Right lobe of liver (tissue), 6 donors: ENCODE measurements around the gene SHROOM2. TPM values are rescaled to one million over a fixed set of nuclear protein-coding genes. Genes with fewer than 3 reads are reported as not detected.

Experiments used
- ATAC-seq, 4 donors: fragments of 200-7000 bp; cut with Tn5 transposase; one replicate each; pipeline ENCODE4 v1.9.1; 2020; ENCODE audit warnings: mild to moderate bottlenecking in 4 of 4, moderate library complexity in 4 of 4
- DNase-seq, 3 donors: peaks; one replicate each; pipeline ENCODE4 v3.0.0-alpha.2; 2020
- H3K27ac ChIP-seq, 3 donors: fragments of 200-600 bp; one replicate each; pipeline ENCODE4 v1.8.0; 2022
- H3K27me3 ChIP-seq, 2 donors: fragments of 200-600 bp; one replicate each; pipeline ENCODE4 v1.8.0; 2022
- H3K36me3 ChIP-seq, 4 donors: fragments of 200-600 bp; sonication (generic) in 1 of 4; one replicate each; pipeline versions ENCODE4 v1.5.1 to v1.8.0; 2017 to 2022; ENCODE audit warnings: control low read depth in 1 of 4
- H3K4me1 ChIP-seq, 4 donors: fragments of 200-600 bp; sonication (generic) in 1 of 4; one replicate each; pipeline versions ENCODE4 v1.5.1 to v1.8.0; 2017 to 2022; ENCODE audit warnings: control low read depth in 1 of 4
- H3K4me3 ChIP-seq, 3 donors: fragments of 200-600 bp; one replicate each; pipeline ENCODE4 v1.8.0; 2022
- H3K9me3 ChIP-seq, 4 donors: fragments of 200-600 bp; sonication (generic) in 1 of 4; one replicate each; pipeline versions ENCODE4 v1.5.1 to v1.8.0; 2017 to 2022; ENCODE audit warnings: control low read depth in 1 of 4
- CTCF ChIP-seq, 4 donors: fragments of 200-600 bp in 3 of 4; fragments of 450-650 bp in 1 of 4; IDR thresholded peaks; one replicate each; pipeline versions ENCODE4 v1.5.1 to v1.8.0; 2016 to 2022; ENCODE audit warnings: antibody characterized with exemption in 4 of 4, mild to moderate bottlenecking in 2 of 4
- POLR2A ChIP-seq: fragments of 450-650 bp; IDR thresholded peaks from one replicate; pipeline ENCODE4 v1.6.1; 2017; ENCODE audit warnings: antibody characterized with exemption, mild to moderate bottlenecking
- WGBS: methylation state at CpG from one replicate; pipeline ENCODE4 v1.1.6; 2018; ENCODE audit warnings: low coverage, low lambda C conversion rate; ENCODE audit not compliant: insufficient coverage; ENCODE audit errors: missing lambda C conversion rate; 5-methylcytosine and 5-hydroxymethylcytosine counted together
- intact Hi-C, 2 donors: fragments of 100-400 bp; cut with DNase I; formaldehyde crosslinking; loops; one replicate each; pipeline versions ENCODE4 v1.11.2 to v1.14.1; 2022
- total RNA-seq, 6 experiments: library from RNA; depleted of rRNA in 2 of 6; stranded (reverse); fragments of >200 nt in 2 of 6; fragmentation: NEBNext Ultra II Directional in 3 of 6; extraction: Animal tissue kit (Norgen Biotek cat#: 25700) in 3 of 6; gene quantifications; one replicate each; pipeline versions ENCODE4 v1.1.0 to v1.2.4, GENCODE V29; 2016 to 2023
- donor health status: DM: no; HTN: yes; CAD: no.
- donor health status: DM: no; HTN: no; CAD: no.
- donor health status: DM: no; HTN: no; CAD: no.
- donor health status: DM: no; HTN: yes; CAD: no.
- donor health status: DM: no; HTN: yes; CAD: no.

SHROOM2 gene
- total RNA-seq, 6 experiments from 2014 or later: 3.6 to 7.5 (median 3.9) TPM

DNA sequence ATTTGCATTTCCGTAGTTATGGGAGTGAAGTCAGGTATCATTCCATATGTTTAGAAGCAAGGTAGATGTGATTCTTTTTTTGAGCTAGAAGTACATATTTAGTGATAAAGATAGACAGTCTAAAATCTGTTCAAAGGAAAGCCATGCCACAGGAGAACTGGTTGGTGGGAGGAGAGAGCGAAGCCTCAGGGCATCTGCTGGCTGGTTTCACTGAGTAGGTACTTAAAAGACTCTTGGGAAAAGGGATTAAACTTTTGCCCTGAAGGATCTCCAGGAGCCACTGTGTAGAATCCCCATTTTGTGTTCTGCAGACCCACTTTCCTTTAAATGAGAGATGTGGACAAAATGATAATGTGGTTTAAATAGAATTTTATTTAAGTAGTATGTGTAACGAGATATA is 89.6 kb downstream of the SHROOM2 start:
- no peak for ATAC-seq

DNA sequence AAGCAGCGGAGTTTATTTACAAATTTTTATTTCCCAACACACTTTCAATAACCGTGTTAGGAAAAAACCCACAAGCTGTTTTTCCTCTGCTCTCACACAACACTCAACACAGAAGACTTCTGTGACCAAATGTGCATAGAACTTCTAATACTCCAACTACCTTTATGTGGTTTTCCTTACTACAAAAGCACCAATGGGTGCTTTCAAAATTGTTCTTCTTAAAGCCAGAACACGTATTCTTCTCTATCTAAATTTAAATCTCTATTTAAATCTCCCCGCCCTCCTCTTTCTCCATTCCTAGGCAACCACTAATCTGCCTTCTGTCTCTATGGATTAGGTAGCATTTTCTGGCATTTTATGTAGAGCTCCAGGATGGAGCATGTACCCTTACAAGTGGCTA is 90.0 kb downstream of the SHROOM2 start:
- intact Hi-C loops: no loop called here
- ATAC-seq: no peak
- WGBS: 52% methylated on average over 4 of the region's 4 CpGs

More for the DNA sequence above, 89.6 kb downstream of the SHROOM2 start:
- Histone ChIP-seq H3K36me3 (no peaks in the 10 kb centered on the region), H3K27me3 (no peaks in the 10 kb centered on the region), H3K4me1 (no peaks in the 10 kb centered on the region), H3K27ac (no peak overlapping the region), H3K9me3 (no peaks in the 10 kb centered on the region), H3K4me3 (no peak overlapping the region)
- 64% methylated on average over 3 of the region's 3 CpGs for WGBS
- intact Hi-C loops: no loop called here
- TF ChIP-seq POLR2A (no peak), CTCF (IDR thresholded peaks at IDR 0.05) (no peak)
- no peak for DNase-seq

GRCh38 chrX:9878146-9878820 is 92.1 kb downstream of the SHROOM2 start:
- H3K4me3 ChIP-seq: no peak overlapping the region
- no peaks in the 10 kb centered on the region for H3K27me3 ChIP-seq
- DNase-seq (no peak), ATAC-seq (no peak)
- TF ChIP-seq CTCF (IDR thresholded peaks at IDR 0.05): no peak
- TF ChIP-seq POLR2A: no peak
- H3K36me3 ChIP-seq: no peaks in the 10 kb centered on the region
- no peaks in the 10 kb centered on the region for H3K4me1 ChIP-seq
- no peak overlapping the region for H3K27ac ChIP-seq
- no peaks in the 10 kb centered on the region for H3K9me3 ChIP-seq
- WGBS: 54% methylated on average over 6 of the region's 12 CpGs
- intact Hi-C loops: no loop called here

More for the DNA sequence above, 90.0 kb downstream of the SHROOM2 start:
- H3K4me3 ChIP-seq: no peak overlapping the region
- no peak overlapping the region for H3K27ac ChIP-seq
- no peaks in the 10 kb centered on the region for H3K27me3 ChIP-seq
- H3K36me3 ChIP-seq: no peaks in the 10 kb centered on the region
- no peak for TF ChIP-seq CTCF (IDR thresholded peaks at IDR 0.05)
- no peak for TF ChIP-seq POLR2A
- H3K9me3 ChIP-seq: no peaks in the 10 kb centered on the region
- DNase-seq: no peak
- H3K4me1 ChIP-seq: no peaks in the 10 kb centered on the region

GRCh38 chrX:9880237-9880636 is 94.0 kb downstream of the SHROOM2 start:
- no peaks in the 10 kb centered on the region for H3K4me1 ChIP-seq
- no peaks in the 10 kb centered on the region for H3K9me3 ChIP-seq
- no peak overlapping the region for H3K27ac ChIP-seq
- H3K4me3 ChIP-seq: no peak overlapping the region
- intact Hi-C loops: no loop called here
- H3K27me3 ChIP-seq: no peaks in the 10 kb centered on the region
- TF ChIP-seq POLR2A (no peak), CTCF (IDR thresholded peaks at IDR 0.05) (no peak)
- WGBS: 67% methylated on average over 3 of the region's 13 CpGs
- DNase-seq (no peak), ATAC-seq (peak in 1 of 4 donors; percentile 25)
- H3K36me3 ChIP-seq: no peaks in the 10 kb centered on the region
